GM12878 (cell line): ENCODE results near the gene ITGAL. TPM values are rescaled to one million over a fixed set of nuclear protein-coding genes. Genes with fewer than 3 reads are reported as not detected.

Experiments
- BMI1 ChIP-seq: fragments of 450-650 bp; IDR thresholded peaks from 2 replicates; pipeline ENCODE4 v1.6.1; 2016; ENCODE audit warnings: mild to moderate bottlenecking, moderate library complexity, borderline replicate concordance
- CHD1 ChIP-seq: IDR thresholded peaks from 2 replicates; pipeline ENCODE4 v1.6.1; 2012; ENCODE audit warnings: low read depth, low read length, improper control_type of control experiment
- ESRRA ChIP-seq: IDR thresholded peaks from 2 replicates; pipeline ENCODE4 v1.6.1; 2012; ENCODE audit warnings: mild to moderate bottlenecking, low read length, improper control_type of control experiment
- JUNB ChIP-seq: IDR thresholded peaks from 2 replicates; pipeline ENCODE4 v1.6.1; 2016; ENCODE audit warnings: antibody characterized with exemption, mild to moderate bottlenecking
- KAT2A ChIP-seq: conservative IDR thresholded peaks from 2 replicates; pipeline ENCODE4 v1.6.1; 2011; ENCODE audit warnings: low read depth, low read length; ENCODE audit not compliant: control insufficient read depth
- MEF2A ChIP-seq: IDR thresholded peaks from 2 replicates; pipeline ENCODE4 v1.6.1; 2011; ENCODE audit warnings: low read depth, mild to moderate bottlenecking, low read length, moderate library complexity; ENCODE audit not compliant: insufficient read depth
- MTA3 ChIP-seq: IDR thresholded peaks from 2 replicates; pipeline ENCODE4 v1.6.1; 2012; ENCODE audit warnings: low read length, inconsistent platforms, borderline replicate concordance
- POLR2A ChIP-seq: IDR thresholded peaks from 2 replicates; pipeline ENCODE4 v1.6.1; 2011; ENCODE audit warnings: low read depth, mild to moderate bottlenecking, low read length
- SUZ12 ChIP-seq: fragments of 200-600 bp; sonication (generic); IDR thresholded peaks from one replicate; pipeline ENCODE4 v1.6.1; 2018; ENCODE audit warnings: antibody characterized with exemption, mild to moderate bottlenecking; ENCODE audit not compliant: unreplicated experiment
- YY1 ChIP-seq: IDR thresholded peaks from 2 replicates; pipeline ENCODE4 v1.6.1; 2011; ENCODE audit warnings: low read depth, mild to moderate bottlenecking, low read length
- ZNF622 ChIP-seq: fragments of 450-650 bp; IDR thresholded peaks from 2 replicates; pipeline ENCODE4 v1.6.1; 2017; ENCODE audit warnings: mild to moderate bottlenecking, inconsistent platforms
- polyA plus RNA-seq, 11 experiments: library from polyadenylated mRNA; depleted of rRNA in 4 of 11; unstranded in 6 of 11; stranded (reverse) in 5 of 11; fragments of >200 nt; fragmentation: Nextera tagmentation in 4 of 11; fragmentation: Illumina TruSeq in 1 of 11; extraction: Ambion mirVana in 4 of 11; extraction: Trizol in 1 of 11; gene quantifications; 1 replicate in 1 of 11; 2 replicates in 10 of 11; pipeline versions ENCODE4 v1.2.1 to v1.2.3, GENCODE V29; 2011 to 2016; ENCODE audit warnings: inconsistent platforms in 2 of 11, missing spikeins in 2 of 11, low read depth in 1 of 11
- total RNA-seq, 4 experiments: library from RNA; depleted of rRNA in 3 of 4; stranded (reverse); fragments of >200 nt in 3 of 4; fragmentation: Illumina TruSeq in 1 of 4; extraction: Trizol in 1 of 4; gene quantifications; 2 replicates each; pipeline versions ENCODE4 v1.2.1 to v1.2.3, GENCODE V29; 2013 to 2021
- TF ChIP-seq, protein P1 (sequence below): fragments of 450-650 bp; IDR thresholded peaks from 2 replicates; pipeline ENCODE4 v1.6.1; 2017; ENCODE audit warnings: mild to moderate bottlenecking, low read depth, inconsistent platforms; ENCODE audit not compliant: poor library complexity, severe bottlenecking
- TF ChIP-seq, protein P2 (sequence below): IDR thresholded peaks from 2 replicates; pipeline ENCODE4 v1.6.1; 2011; ENCODE audit warnings: low read depth, mild to moderate bottlenecking, low read length, moderate library complexity, borderline replicate concordance; ENCODE audit errors: extremely low read depth
- TF ChIP-seq, protein P3 (sequence below): IDR thresholded peaks from 2 replicates; pipeline ENCODE4 v1.6.1; 2011; ENCODE audit warnings: mild to moderate bottlenecking, low read depth, low read length, moderate library complexity; ENCODE audit not compliant: insufficient replicate concordance
- TF ChIP-seq, protein P4 (sequence below): IDR thresholded peaks from 2 replicates; pipeline ENCODE4 v1.6.1; 2012; ENCODE audit warnings: low read depth, low read length, improper control_type of control experiment
- TF ChIP-seq, protein P5 (sequence below): fragments of 150-350 bp; IDR thresholded peaks from 2 replicates; pipeline ENCODE4 v1.6.1; 2014; ENCODE audit warnings: mild to moderate bottlenecking, low read depth, low read length
- TF ChIP-seq, protein P6 (sequence below): fragments of 450-650 bp; IDR thresholded peaks from 2 replicates; pipeline ENCODE4 v1.6.1; 2017; ENCODE audit warnings: mild to moderate bottlenecking, moderate library complexity

The ITGAL gene
- total and polyA plus RNA-seq, 10 of the 15 experiments (the other 5 are each of a cell fraction or from before 2014, with no cell fraction given): 10.7 to 170 (median 96.9) TPM

DNA sequence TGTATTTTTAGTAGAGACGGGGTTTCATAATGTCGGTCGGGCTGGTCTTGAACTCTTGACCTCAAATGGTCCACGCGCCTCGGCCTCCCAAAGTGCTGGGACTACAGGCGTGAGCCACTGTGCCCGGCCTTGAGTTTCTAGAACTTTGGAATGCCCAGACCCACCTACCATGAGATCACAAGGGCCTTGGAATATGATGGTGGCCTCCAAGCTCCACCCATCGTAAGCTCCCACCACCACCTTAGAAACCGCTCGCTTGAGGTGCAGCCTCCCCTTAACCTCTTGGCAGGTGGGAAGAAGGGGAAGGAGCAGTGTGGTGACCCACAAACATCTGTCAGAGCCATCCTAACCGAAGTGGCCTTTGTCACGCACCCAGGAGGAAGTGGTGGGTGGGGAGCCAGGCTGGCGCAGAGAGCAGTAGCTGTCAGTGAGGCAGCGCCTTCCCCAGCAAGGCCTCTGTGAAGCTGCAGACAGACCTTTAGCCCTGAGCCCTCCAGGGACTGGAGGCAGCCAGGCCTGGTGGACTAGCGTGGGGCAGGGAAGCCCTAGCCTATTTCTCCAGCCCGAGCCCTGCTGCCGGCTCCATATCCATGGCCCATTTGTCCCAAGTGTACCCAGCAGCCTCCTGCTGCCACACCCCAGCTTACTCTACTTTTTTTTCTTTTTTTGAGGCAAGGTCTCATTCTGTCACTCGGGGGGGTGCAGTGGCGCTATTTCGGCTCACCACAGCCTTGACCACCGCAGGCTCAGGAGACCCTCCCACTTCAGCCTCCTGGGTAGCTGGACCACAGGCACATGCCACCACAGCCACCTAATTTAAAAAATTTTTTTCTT, 13.8 kb upstream of the ITGAL start (continued):
- TF ChIP-seq, protein P1, sequence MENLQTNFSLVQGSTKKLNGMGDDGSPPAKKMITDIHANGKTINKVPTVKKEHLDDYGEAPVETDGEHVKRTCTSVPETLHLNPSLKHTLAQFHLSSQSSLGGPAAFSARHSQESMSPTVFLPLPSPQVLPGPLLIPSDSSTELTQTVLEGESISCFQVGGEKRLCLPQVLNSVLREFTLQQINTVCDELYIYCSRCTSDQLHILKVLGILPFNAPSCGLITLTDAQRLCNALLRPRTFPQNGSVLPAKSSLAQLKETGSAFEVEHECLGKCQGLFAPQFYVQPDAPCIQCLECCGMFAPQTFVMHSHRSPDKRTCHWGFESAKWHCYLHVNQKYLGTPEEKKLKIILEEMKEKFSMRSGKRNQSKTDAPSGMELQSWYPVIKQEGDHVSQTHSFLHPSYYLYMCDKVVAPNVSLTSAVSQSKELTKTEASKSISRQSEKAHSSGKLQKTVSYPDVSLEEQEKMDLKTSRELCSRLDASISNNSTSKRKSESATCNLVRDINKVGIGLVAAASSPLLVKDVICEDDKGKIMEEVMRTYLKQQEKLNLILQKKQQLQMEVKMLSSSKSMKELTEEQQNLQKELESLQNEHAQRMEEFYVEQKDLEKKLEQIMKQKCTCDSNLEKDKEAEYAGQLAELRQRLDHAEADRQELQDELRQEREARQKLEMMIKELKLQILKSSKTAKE: peak; percentile 90
- TF ChIP-seq CHD1 (peak; percentile 78; the same call in 1 of the 2 replicates), KAT2A (no peak), YY1 (peak; percentile 53; the same call in 1 of the 2 replicates), ESRRA (no peak), JUNB (peak; percentile 12; the same call in 1 of the 2 replicates), SUZ12 (no peak), ZNF622 (no peak), MTA3 (peak; percentile 70), MEF2A (peak; percentile 87), POLR2A (peak; percentile 96), BMI1 (peak; percentile 83)
- TF ChIP-seq, protein P2, sequence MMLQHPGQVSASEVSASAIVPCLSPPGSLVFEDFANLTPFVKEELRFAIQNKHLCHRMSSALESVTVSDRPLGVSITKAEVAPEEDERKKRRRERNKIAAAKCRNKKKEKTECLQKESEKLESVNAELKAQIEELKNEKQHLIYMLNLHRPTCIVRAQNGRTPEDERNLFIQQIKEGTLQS: no peak
- TF ChIP-seq, protein P3, sequence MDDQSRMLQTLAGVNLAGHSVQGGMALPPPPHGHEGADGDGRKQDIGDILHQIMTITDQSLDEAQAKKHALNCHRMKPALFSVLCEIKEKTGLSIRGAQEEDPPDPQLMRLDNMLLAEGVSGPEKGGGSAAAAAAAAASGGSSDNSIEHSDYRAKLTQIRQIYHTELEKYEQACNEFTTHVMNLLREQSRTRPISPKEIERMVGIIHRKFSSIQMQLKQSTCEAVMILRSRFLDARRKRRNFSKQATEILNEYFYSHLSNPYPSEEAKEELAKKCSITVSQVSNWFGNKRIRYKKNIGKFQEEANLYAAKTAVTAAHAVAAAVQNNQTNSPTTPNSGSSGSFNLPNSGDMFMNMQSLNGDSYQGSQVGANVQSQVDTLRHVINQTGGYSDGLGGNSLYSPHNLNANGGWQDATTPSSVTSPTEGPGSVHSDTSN: peak; percentile 72
- TF ChIP-seq, protein P4, sequence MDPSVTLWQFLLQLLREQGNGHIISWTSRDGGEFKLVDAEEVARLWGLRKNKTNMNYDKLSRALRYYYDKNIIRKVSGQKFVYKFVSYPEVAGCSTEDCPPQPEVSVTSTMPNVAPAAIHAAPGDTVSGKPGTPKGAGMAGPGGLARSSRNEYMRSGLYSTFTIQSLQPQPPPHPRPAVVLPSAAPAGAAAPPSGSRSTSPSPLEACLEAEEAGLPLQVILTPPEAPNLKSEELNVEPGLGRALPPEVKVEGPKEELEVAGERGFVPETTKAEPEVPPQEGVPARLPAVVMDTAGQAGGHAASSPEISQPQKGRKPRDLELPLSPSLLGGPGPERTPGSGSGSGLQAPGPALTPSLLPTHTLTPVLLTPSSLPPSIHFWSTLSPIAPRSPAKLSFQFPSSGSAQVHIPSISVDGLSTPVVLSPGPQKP: peak; percentile 48; the same call in 1 of the 2 replicates
- TF ChIP-seq, protein P5, sequence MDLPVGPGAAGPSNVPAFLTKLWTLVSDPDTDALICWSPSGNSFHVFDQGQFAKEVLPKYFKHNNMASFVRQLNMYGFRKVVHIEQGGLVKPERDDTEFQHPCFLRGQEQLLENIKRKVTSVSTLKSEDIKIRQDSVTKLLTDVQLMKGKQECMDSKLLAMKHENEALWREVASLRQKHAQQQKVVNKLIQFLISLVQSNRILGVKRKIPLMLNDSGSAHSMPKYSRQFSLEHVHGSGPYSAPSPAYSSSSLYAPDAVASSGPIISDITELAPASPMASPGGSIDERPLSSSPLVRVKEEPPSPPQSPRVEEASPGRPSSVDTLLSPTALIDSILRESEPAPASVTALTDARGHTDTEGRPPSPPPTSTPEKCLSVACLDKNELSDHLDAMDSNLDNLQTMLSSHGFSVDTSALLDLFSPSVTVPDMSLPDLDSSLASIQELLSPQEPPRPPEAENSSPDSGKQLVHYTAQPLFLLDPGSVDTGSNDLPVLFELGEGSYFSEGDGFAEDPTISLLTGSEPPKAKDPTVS: no peak
- TF ChIP-seq, protein P6, sequence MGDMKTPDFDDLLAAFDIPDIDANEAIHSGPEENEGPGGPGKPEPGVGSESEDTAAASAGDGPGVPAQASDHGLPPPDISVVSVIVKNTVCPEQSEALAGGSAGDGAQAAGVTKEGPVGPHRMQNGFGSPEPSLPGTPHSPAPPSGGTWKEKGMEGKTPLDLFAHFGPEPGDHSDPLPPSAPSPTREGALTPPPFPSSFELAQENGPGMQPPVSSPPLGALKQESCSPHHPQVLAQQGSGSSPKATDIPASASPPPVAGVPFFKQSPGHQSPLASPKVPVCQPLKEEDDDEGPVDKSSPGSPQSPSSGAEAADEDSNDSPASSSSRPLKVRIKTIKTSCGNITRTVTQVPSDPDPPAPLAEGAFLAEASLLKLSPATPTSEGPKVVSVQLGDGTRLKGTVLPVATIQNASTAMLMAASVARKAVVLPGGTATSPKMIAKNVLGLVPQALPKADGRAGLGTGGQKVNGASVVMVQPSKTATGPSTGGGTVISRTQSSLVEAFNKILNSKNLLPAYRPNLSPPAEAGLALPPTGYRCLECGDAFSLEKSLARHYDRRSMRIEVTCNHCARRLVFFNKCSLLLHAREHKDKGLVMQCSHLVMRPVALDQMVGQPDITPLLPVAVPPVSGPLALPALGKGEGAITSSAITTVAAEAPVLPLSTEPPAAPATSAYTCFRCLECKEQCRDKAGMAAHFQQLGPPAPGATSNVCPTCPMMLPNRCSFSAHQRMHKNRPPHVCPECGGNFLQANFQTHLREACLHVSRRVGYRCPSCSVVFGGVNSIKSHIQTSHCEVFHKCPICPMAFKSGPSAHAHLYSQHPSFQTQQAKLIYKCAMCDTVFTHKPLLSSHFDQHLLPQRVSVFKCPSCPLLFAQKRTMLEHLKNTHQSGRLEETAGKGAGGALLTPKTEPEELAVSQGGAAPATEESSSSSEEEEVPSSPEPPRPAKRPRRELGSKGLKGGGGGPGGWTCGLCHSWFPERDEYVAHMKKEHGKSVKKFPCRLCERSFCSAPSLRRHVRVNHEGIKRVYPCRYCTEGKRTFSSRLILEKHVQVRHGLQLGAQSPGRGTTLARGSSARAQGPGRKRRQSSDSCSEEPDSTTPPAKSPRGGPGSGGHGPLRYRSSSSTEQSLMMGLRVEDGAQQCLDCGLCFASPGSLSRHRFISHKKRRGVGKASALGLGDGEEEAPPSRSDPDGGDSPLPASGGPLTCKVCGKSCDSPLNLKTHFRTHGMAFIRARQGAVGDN: peak; percentile 97
